ENCODE measurements around the gene RTTN. TPM values are rescaled to one million over a fixed set of nuclear protein-coding genes. Genes with fewer than 3 reads are reported as not detected.

RTTN gene
- total and polyA plus RNA-seq, 2 of the 13 experiments (the other 11 are each of a cell fraction or from before 2014, with no cell fraction given): 5.4 to 18.7 TPM

GRCh38 chr18:70028084-70028483, 177.4 kb downstream of the RTTN start (continued):
- no peak for TF ChIP-seq FOXO4 (CRISPR knock-in tag; conservative IDR thresholded peaks at IDR 0.05)
- no peak for TF ChIP-seq RBM39 (IDR thresholded peaks at IDR 0.05; ENCODE audit: low read depth, low read length, poor library complexity, severe bottlenecking)
- TF ChIP-seq ZNF143 (CRISPR knock-in tag; IDR thresholded peaks at IDR 0.05): no peak

- no peak for FAIRE-seq
- H3K27me3 ChIP-seq (ENCODE audit: control insufficient read depth in 1 of 2, insufficient read depth in 2 of 2, low read length in 2 of 2): no peaks in the 10 kb centered on the region
- no peak overlapping the region for H3K4me2 ChIP-seq (ENCODE audit: low read depth, low read length)
- H3K27ac ChIP-seq (ENCODE audit: extremely low read length, insufficient read depth, low read length): no peak overlapping the region
- H3K9me3 ChIP-seq (ENCODE audit: low read length): no peaks in the 10 kb centered on the region
- CTCF ChIA-PET (ENCODE audit: low intra/inter-chr PET ratio, low total read pairs): no interaction called here
- H4K20me1 ChIP-seq (ENCODE audit: insufficient read depth, low read length): no peaks in the 10 kb centered on the region
- intact Hi-C loops (cut with micrococcal nuclease; ENCODE audit: unreplicated experiment): no loop called here
- no peak overlapping the region for H3K9ac ChIP-seq (ENCODE audit: insufficient read depth, low read depth, low read length)
- peaks cover 0 to 21% of the 10 kb centered on the region in 2 experiments; a peak in 2 of 5 replicates for H3K36me3 ChIP-seq (replicated peaks in 1 of 2; ENCODE audit: control insufficient read depth in 1 of 2, insufficient read depth in 2 of 2, low read length in 2 of 2)
- DNase-seq (ENCODE audit: low spot score): no peak
- POLR2A ChIA-PET: no interaction called here
- no TSS peak for BruUV-seq (replicated peaks)
- 93% methylated on average over 5 of the region's 5 CpGs for WGBS (ENCODE audit: low lambda C conversion rate)
- no peak overlapping the region for H3K4me3 ChIP-seq (replicated peaks in 1 of 3; ENCODE audit: insufficient read depth in 1 of 3, low read depth in 2 of 3, low read length in 3 of 3)
- no peak overlapping the region for H2AFZ ChIP-seq (ENCODE audit: low read length)
- peaks cover 12% of the 10 kb centered on the region for H3K4me1 ChIP-seq (ENCODE audit: insufficient read depth, low read length)
- in situ Hi-C loops (cut with HindIII; ENCODE audit: extremely low pct_ligation_motif_present, low pct_unique_long_range_greater_than_20kb): no loop called here
- no peak for ATAC-seq
- H3K79me2 ChIP-seq (ENCODE audit: insufficient read depth, low read length): no peaks in the 10 kb centered on the region
- TF ChIP-seq SOX5 (CRISPR knock-in tag; IDR thresholded peaks at IDR 0.05; ENCODE audit: borderline replicate concordance) (no peak), ZSCAN9 (CRISPR knock-in tag; IDR thresholded peaks at IDR 0.05; ENCODE audit: borderline replicate concordance) (no peak), ZNF761 (CRISPR knock-in tag; conservative IDR thresholded peaks at IDR 0.05) (no peak), HDAC2 (CRISPR knock-in tag; IDR thresholded peaks at IDR 0.05) (no peak), ZNF569 (CRISPR knock-in tag; IDR thresholded peaks at IDR 0.05; ENCODE audit: borderline replicate concordance) (no peak), DNMT1 (CRISPR knock-in tag; IDR thresholded peaks at IDR 0.05) (no peak), ZNF672 (CRISPR knock-in tag; IDR thresholded peaks at IDR 0.05) (no peak), ARNTL (CRISPR knock-in tag; IDR thresholded peaks at IDR 0.05) (no peak), HNF1A (IDR thresholded peaks at IDR 0.05; ENCODE audit: low read depth) (no peak), HNF1A (CRISPR knock-in tag; IDR thresholded peaks at IDR 0.05; ENCODE audit: borderline replicate concordance) (no peak), SP5 (CRISPR knock-in tag; IDR thresholded peaks at IDR 0.05; ENCODE audit: borderline replicate concordance, low read depth) (no peak)
Measured at GRCh38 chr18:70025580-70025979, 179.9 kb downstream of the RTTN start.
